ENCODE data around the gene AGBL4.

Gene AGBL4

GRCh38 chr1:48686159-48686558 lies 1337.6 kb downstream of the AGBL4 start:
- Histone ChIP-seq H3K4me3 (ENCODE audit: low read depth, low read length) (no peak overlapping the region), H3K27me3 (ENCODE audit: insufficient read depth, low read depth, severe bottlenecking) (no peaks in the 10 kb centered on the region), H3K9me3 (ENCODE audit: severe bottlenecking) (no peaks in the 10 kb centered on the region), H3K36me3 (no peaks in the 10 kb centered on the region), H3K27ac (no peak overlapping the region)
- no peak for DNase-seq
- no peak for TF ChIP-seq CTCF (IDR thresholded peaks at IDR 0.05; ENCODE audit: low read depth, low read length)

GRCh38 chr1:48684381-48684780 lies 1339.4 kb downstream of the AGBL4 start:
- Histone ChIP-seq H3K9me3 (ENCODE audit: severe bottlenecking) (no peaks in the 10 kb centered on the region), H3K4me3 (ENCODE audit: low read depth, low read length) (no peak overlapping the region), H3K27ac (peak overlapping the region; percentile 50; the same call in 1 of the 2 replicates), H3K27me3 (ENCODE audit: insufficient read depth, low read depth, severe bottlenecking) (no peaks in the 10 kb centered on the region), H3K36me3 (no peaks in the 10 kb centered on the region)
- no peak for TF ChIP-seq CTCF (IDR thresholded peaks at IDR 0.05; ENCODE audit: low read depth, low read length)
- no peak for DNase-seq

- TF ChIP-seq CTCF (IDR thresholded peaks at IDR 0.05; ENCODE audit: low read depth, low read length), result no peak
- Histone ChIP-seq H3K27ac (peak overlapping the region; percentile 50), H3K27me3 (ENCODE audit: insufficient read depth, low read depth, severe bottlenecking) (no peaks in the 10 kb centered on the region), H3K4me3 (ENCODE audit: low read depth, low read length) (no peak overlapping the region), H3K9me3 (ENCODE audit: severe bottlenecking) (no peaks in the 10 kb centered on the region), H3K36me3 (no peaks in the 10 kb centered on the region)
- DNase-seq, result no peak
Observed at GRCh38 chr1:48683839-48684238, 1339.9 kb downstream of the AGBL4 start.

GRCh38 chr1:48681476-48682305 lies 1342.1 kb downstream of the AGBL4 start:
- TF ChIP-seq CTCF (IDR thresholded peaks at IDR 0.05; ENCODE audit: low read depth, low read length), result no peak
- Histone ChIP-seq H3K9me3 (ENCODE audit: severe bottlenecking) (no peaks in the 10 kb centered on the region), H3K27me3 (ENCODE audit: insufficient read depth, low read depth, severe bottlenecking) (no peaks in the 10 kb centered on the region), H3K4me3 (ENCODE audit: low read depth, low read length) (no peak overlapping the region), H3K27ac (peak overlapping the region; percentile 72), H3K36me3 (no peaks in the 10 kb centered on the region)
- peak; percentile 82 for DNase-seq

- no peaks in the 10 kb centered on the region for H3K36me3 ChIP-seq
- no peaks in the 10 kb centered on the region for H3K9me3 ChIP-seq (ENCODE audit: severe bottlenecking)
- H3K4me3 ChIP-seq (ENCODE audit: low read depth, low read length), result no peak overlapping the region
- no peaks in the 10 kb centered on the region for H3K27me3 ChIP-seq (ENCODE audit: insufficient read depth, low read depth, severe bottlenecking)
- TF ChIP-seq CTCF (IDR thresholded peaks at IDR 0.05; ENCODE audit: low read depth, low read length), result 0 out of 2 replicates have a peak, but pooled peaks have one; percentile 23
- DNase-seq, result no peak
- peak overlapping the region; percentile 72 for H3K27ac ChIP-seq
Observed at GRCh38 chr1:48680411-48681035, 1343.2 kb downstream of the AGBL4 start.
